HG03039 (cell line): Measurements from ENCODE around the gene SMOC2.

ENCODE experiments used
- ATAC-seq: cut with Tn5 transposase; IDR thresholded peaks from one replicate; pipeline ENCODE4 v1.9.1; 2021; ENCODE audit warnings: mild to moderate bottlenecking, moderate library complexity; ENCODE audit not compliant: unreplicated experiment

Gene SMOC2

DNA sequence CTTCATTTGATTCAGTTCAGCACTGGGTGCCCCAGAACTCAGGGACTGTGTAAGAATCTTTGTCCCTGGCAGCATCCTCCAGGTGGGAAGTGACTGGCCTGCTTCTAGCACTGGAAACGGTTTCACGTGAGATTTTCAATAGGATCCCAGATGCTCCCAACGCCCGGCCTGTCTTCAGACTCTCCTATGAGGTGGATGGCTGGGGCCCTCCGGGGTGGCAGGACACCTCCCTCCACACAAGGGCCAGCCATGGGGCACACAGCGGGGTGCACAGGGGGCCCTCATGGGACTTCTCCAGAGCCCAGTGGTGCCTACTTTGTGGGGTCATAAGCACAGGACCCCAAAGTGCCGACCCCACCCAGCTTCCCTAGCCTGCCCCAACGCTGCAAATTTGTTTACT lies 72.8 kb downstream of the SMOC2 start:
- no peak for ATAC-seq

DNA sequence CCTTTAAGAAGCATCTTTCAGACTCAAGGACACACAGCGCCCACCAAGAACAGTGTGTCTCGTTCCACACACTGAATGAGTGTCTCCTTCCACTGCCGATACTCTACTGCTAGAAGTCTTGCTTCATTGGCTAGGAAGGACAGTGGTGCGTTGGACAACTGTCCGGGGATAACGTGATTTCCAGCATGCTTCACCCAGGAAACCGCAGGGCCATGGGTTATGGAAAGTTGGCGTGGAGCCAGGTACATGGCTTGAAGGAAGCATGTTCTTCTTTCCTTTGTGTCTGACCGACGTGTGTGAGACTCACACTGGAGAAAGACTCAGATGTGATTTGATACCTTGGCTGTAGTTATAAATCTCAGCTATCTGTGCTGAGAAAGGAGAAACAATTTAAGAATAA lies 73.2 kb downstream of the SMOC2 start:
- no peak for ATAC-seq

DNA sequence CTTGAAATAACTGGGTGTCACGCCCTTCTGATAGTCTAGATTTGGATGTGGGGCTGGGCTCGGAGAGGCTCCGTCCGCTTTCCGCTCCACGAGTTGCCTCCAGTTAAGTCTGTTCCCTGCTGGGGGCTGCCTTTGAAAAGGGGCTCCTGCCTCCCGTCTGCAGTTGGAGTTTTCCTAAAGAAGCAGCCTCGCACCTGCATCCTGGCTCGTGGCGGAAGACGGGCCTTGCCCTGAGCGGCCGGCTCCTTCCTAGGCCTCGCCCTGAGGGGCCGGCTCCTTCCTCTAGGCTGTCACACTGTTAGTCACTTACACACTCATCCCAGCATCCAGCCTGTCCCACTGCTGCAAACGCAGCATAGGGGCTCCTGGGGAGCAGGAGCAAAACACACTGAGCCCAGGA lies 74.4 kb downstream of the SMOC2 start:
- ATAC-seq = no peak

DNA sequence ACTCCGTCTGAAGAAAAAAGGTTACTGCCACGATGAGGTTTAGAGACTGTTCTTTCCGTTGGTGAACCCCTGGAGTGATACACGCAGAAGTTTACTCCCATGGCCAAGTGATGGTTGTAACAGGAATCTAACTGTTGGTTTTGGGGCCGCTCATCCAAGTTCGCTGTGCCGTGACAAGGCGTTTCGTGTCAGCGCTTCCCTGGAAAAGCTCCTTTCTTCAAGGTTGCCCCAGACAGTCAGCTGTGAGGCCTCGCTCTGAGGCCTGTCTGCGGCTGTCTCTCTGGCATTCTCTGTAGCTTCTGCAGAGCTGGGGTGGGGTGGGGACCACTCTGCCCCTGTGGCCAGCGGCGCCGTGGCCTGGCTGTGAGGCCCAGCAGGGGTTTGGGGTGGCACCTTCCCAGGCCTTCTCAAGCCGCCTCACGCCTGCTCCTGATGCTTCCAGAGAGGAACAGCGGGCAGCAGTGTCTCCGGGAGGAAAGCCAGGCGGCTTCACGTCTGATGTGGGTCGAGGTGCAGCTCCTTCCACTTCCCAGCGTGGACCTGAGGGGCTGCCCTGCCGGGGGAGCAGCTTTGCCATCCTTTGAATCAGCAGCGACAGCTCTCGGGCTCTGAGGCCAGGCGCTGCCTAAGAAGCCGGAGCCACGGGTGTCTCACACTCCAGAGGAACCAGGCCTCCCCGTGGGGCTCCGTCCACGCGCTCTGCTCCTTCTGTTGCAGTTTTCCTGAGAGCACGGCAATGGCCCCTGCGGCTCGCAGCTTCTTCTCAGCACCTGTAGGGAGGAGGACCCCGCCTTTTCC lies 76.2 kb downstream of the SMOC2 start:
- ATAC-seq = no peak

DNA sequence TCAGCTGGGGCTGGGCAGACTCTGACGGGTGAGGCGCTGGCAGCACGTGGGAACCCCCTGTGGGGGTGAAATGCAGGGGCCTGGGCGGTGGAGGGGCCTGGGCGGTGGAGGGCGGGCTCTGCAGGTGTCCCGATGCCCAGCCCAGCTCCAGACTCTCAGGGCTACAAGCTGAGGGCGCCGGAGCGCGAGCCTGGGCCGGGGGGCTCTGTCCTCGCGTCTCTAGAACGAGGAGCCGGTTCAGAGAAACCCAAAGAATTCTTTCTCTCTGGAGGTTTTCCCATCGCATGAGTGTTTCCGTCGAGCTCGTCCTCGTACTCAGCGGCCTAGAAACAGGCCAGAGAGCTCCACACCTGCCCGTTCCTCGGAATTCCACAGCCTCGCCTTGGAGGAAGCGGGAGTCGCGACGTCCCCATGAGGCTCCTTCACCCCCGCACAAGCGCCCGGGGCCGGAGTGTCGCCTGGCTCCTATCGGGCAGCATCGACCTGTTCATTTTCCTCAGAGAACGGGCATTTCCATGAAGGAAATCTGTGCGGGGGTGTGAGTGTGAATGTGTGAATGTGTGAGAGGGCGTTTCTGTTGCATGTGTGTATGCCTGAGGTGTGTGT lies 76.9 kb downstream of the SMOC2 start:
- ATAC-seq = no peak

DNA sequence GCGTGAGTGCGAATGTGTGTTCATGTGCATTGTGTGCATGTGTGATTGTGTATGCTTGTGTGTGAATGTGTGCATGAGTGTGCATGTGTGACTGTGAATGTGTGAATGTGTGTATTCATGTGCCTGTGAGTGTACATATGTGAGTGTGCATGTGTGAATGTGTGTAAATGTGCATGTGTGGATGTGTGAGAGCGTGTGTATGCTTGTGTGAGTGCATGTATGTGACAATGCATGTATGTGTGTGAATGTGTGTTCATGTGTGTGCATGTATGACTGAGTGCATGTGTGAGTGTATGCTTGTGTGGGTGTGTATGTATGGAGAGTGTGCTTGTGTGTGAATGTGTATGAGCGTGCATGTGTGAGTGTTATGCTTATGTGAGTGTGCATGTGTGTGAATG lies 77.4 kb downstream of the SMOC2 start:
- ATAC-seq = no peak

DNA sequence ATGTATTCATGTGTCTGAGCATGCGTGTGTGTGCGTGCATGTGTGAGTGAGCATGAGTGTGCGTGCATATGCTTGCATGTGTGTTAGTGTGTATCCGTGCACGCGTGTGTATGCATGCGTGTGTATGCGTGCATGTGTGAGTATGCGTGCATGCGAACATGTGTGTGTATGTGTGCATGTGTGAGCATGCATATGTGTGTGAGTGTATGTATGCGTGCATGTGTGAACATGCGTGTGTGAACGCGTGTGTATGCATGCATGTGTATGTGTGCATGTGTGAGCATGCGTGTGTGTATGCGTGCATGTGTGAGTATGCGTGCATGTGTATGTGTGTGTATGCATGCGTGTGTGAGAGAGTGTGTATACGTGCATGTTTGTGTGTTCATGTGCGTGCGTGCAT lies 77.9 kb downstream of the SMOC2 start:
- ATAC-seq = no peak

DNA sequence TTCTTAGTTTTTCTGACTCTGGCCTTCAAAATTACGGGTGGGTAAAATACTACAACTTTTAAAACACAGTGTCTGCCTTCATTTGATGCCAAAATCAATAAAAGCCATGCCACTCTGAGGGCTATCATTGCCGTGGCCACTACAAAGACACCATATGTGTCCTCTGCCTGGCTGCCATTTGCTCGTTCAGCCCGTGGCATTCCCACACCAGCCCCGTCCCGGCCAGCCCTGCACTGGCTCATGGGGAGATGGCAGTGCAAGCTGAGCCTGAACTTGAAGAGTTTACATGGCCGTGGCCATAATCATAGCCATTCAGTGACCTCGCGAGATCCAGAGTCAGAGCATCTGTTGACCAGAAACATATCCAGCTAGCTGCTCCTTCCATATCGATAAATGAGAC lies 79.2 kb downstream of the SMOC2 start:
- no peak for ATAC-seq

DNA sequence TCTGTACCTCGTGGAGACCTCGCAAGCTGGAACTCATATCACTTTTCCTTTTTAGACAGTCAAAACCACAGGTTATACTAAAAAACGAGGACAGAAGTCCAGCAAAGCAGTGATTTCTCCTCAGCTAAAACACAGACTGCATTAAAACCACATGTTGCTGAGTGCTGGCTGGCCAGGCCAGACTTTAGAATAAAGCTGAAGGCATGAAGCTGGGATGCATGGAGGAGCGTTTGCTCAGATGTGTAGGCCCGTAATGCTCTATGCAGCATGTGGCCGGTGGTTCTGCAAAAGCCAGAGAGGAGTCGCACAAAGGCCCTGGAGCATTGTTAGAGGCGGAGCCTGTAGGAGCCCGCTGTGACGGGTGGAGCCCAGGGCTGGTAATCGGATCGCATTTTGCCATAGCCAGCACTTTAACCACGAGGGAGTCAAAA lies 83.6 kb downstream of the SMOC2 start:
- no peak for ATAC-seq

DNA sequence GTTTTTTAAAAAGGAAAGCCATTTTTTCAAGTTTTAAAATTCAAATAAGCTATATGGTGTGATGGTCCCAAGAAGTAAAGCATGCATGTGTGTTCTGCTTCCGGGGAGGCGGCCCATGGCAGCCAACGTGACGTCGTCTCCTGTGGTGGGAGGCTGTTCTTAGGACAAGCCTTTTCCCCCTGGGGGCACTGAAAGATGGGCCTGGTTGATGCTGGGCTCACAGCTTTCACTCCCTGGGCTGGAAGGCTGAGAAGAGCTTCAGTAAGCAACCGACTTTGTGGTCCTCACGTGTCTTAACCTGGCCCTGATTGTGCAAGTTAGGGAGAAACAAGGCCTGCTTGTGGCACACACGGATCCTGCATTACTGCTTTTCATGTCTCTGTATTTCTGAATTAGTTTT lies 84.1 kb downstream of the SMOC2 start:
- ATAC-seq = no peak

DNA sequence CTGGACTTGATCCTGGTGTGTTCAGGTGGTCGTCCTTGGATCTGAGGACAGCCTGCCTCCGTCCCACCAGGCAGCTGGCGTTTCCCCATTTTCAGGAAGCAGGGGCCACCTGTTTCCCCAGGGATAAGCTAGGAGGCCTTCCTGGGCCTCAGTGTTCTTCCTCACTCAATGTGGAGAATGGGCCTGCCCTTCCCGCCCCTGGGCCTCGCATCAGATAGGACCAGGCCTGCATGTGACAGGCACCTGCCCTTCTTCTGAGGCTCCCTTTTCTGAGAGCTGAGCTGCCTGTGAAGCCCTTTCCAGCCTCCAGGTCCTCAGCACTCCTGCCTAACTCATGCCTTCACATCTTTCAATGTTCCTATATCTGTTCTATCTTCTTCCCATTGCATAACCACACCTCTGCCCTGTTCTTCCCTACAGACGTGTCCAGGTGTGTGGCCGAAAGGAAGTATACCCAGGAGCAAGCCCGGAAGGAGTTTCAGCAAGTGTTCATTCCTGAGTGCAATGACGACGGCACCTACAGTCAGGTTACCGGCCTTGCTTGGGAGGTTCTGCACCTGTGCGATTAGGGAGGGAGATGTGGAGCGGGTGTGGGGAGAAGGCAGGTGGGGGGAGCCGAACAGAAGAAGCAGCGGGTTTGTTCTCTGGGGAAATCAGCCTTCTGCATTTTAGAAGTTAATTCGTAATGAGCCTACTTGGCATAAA lies 85.1 kb downstream of the SMOC2 start:
- ATAC-seq = no peak

DNA sequence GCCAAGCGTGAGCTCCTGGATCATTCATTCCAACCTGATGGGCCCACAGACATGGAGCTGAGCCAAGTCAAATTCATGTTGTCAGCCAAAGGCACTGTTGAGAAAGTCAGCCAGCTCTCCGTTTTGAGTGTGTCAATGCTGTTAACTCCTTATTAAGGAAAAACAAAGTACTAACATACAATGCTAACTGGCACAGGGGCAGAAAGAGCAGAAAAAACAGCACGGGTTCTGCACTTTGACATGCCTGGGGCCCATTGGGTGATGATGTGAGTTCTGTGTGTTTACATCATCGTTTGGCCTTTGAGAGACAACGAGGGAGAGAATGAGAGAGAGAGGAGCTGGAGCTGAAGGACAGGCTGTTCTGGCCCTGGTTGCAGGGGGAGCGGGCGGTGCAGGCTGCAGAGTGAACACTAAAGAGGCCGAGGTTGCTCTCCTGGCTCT lies 85.9 kb downstream of the SMOC2 start:
- ATAC-seq = no peak

DNA sequence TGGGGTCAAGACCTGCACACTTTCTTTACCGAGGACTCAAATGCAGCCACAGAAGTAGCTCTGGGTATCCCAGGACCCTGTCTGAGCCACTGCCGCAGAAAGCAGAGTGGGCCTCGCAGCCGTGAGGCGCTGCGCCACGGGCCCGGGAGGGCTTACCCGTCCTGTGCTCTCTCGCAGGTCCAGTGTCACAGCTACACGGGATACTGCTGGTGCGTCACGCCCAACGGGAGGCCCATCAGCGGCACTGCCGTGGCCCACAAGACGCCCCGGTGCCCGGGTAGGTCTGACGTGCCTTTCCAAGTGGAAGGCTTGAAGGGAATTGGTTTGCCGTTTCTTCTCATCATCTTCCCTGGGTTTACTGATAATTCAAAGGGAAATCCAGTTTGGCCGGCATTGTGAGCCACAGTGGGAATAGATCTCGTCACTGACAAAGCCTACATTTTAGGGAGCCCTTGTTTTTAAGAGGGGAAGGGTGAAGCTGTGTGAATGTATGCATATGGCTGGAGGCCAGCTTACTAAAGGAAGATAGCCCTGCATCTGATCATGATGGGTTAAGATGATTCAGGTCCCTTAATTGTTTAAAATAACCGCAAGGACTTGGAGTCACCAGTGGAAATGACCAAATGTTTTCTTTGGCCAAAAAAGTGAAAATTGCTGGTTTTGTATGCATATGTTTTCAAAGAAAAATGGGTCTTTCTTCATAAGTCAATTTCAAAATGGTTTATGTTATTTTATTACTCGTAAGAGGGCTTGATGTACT lies 86.6 kb downstream of the SMOC2 start:
- no peak for ATAC-seq

DNA sequence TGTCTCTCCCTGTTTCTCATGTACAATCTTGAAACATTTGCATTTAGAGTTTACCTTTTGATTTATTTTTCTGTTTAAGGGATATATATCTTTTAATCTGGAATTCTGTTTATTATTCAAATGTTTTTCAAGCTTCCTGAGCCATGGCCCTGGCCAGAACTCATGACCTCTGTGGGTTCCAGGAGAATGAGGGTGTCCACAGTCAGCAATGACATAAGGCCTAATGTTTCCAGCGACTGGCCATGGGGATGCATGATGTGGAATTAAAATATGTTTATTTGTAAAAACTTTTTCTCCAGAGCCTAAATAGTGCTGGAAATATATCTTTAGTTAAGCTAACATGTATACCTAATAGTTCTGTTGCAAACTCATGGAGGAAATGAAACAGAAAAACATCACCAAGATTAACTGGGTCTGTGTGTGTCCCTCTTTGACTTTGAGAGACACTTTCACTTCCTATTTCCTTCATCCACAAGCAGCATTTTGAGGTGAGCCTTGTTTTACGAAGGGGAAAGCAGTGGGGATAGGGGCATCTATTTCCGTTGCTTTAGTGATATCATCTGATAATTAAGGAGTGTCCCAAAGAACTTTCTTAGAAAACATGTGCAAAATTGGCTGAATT lies 87.6 kb downstream of the SMOC2 start:
- no peak for ATAC-seq

DNA sequence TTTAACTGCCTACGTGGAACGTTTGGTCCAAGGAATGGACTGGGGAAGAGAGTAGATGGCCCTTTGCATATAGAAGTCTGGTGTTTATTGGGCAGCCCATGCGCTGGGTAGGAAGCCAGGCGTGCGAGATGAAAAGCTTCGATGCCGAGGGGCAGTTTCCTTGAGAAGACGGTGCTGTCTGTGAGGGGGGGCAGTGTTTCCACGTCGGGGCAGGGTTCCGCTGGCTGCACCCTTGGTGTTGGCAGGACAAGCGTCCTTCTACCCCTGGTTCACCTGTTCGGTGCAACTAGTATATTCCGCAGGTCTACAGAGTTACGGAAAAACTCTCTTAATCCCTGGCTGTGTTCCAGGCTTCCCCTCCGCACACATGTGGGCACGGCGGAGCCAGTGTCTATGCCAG lies 88.2 kb downstream of the SMOC2 start:
- no peak for ATAC-seq

DNA sequence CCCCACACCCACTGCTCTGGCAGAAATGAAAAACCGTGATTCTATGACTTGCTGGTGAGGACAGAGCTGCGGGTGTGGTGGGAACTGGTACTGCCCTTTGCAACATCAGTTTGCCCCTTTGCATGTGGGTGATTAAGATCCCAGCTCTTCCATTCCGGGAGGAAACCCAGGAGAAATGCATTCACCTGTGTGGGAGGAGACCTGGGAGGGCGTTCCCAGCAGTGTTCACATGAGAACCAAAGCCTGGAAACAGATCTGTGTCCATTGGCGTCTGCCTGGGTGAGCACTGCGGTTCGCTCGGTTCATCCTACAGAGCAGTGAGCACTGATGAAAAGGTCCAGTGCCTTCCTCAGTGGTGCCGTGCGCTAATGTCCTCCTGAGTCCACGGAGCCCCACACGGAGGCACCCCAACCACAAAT lies 89.7 kb downstream of the SMOC2 start:
- ATAC-seq = no peak

DNA sequence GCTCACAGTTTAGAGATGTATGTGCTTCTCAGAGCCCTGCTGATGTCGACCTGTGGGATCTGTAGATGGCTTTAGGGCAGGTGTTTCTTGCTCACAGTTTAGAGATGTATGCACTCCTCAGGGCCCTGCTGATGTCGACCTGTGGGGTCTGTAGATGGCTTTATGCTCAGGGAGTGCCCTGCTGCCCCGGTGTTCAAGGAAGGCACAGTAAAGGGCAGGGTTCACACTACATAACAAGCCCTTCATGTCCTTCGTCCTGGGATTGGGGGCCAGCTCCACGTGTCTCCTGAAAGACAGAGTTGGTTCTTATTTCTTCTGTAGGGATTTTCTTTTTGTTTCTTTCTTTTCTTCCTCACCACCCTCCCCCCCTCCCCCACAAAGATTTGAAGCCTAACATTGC lies 91.1 kb downstream of the SMOC2 start:
- no peak for ATAC-seq

DNA sequence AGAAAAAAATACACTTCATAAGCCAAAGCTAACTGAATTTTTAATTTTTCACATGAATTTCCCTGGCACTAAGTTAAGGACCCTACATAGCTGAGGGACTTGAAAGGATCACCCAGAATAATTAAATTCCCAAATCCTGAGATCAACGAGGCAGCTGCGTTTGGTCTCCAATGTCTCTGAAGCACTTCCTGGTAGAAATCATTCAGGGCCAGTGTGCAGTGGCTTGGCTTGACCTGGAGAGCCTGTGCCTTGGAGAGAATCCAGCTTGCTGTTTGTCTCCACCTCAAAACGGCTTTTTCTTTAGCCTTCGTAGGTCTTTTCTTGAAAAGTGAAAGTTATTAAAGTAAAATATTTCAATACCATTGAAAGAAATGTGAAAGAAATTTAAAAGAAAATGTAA lies 92.4 kb downstream of the SMOC2 start:
- ATAC-seq = no peak

DNA sequence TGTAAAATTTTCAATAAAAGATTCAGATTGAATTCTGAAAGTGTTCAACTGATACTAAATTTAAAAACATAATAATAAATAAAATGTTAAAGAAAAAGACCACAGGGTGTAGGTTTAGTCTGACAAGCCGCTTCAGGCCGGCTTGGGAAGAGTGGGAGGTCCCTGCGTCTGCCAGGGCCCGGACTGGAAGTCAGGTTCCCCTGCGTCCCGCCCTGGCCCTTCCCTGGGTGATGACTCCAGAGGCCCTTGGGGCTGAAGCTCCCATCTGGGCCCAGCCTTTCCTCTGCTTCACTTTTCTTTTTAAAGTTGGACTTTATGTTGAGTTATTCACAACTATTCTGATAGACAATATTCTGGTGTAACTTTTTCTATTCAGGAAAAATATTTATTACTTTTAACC lies 93.3 kb downstream of the SMOC2 start:
- no peak for ATAC-seq

DNA sequence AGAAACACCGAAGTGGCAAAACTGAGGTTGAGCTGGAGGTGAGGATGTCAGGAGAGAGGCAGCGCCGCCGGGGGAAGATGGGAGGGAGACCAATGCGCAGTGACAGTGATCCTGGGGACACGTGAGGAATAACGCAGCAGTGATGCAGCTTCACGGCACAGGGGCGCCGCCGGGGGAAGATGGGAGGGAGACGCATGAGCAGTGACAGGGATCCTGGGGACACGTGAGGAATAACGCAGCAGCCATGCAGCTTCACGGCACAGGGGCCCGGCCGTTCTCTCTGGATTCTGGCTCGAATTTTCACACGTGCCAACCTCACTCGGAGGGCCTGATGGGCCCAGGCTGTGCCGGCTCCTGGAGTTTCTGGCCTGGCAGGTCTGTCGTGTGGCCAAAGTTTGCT lies 94.7 kb downstream of the SMOC2 start:
- ATAC-seq = no peak

DNA sequence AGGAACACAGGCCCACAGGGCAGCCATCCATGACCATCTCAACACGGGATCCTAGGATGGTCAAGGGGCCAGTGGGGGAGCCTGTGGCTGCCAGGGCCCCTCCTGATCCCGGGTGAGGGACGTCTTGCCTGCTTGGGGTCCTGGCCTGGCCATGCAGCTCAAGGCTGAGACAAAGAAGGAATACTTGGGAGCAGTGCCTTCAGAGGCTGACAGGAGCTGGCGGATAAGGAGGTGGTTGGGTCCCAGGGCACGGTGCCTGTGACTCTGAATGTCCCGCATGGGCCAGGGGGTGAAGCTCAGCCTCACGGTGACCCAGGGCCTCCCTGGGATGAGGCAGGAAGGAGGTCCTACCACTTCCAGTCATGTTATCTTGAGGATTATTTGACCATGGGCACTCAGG lies 95.2 kb downstream of the SMOC2 start:
- ATAC-seq = no peak
